AG09319 (cell line): ENCODE data around the gene DNAJC16.

Experiments used
- DNase-seq: peaks from one replicate; pipeline ENCODE4 v3.0.0-alpha.2; 2010; ENCODE audit warnings: low read depth; ENCODE audit errors: extremely low read depth
- TF ChIP-seq, protein P1 (sequence below): IDR thresholded peaks from 2 replicates; pipeline ENCODE4 v1.5.1; 2011; ENCODE audit warnings: low read depth, mild to moderate bottlenecking, inconsistent platforms, low read length, moderate library complexity

Gene DNAJC16

GRCh38 chr1:15621975-15622374 lies 95.3 kb downstream of the DNAJC16 start:
- no peak for DNase-seq
- TF ChIP-seq, protein P1, sequence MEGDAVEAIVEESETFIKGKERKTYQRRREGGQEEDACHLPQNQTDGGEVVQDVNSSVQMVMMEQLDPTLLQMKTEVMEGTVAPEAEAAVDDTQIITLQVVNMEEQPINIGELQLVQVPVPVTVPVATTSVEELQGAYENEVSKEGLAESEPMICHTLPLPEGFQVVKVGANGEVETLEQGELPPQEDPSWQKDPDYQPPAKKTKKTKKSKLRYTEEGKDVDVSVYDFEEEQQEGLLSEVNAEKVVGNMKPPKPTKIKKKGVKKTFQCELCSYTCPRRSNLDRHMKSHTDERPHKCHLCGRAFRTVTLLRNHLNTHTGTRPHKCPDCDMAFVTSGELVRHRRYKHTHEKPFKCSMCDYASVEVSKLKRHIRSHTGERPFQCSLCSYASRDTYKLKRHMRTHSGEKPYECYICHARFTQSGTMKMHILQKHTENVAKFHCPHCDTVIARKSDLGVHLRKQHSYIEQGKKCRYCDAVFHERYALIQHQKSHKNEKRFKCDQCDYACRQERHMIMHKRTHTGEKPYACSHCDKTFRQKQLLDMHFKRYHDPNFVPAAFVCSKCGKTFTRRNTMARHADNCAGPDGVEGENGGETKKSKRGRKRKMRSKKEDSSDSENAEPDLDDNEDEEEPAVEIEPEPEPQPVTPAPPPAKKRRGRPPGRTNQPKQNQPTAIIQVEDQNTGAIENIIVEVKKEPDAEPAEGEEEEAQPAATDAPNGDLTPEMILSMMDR = no peak

GRCh38 chr1:15622712-15623373 lies 96.2 kb downstream of the DNAJC16 start:
- DNase-seq = no peak
- TF ChIP-seq, protein P1 = no peak

GRCh38 chr1:15623435-15623834 lies 96.8 kb downstream of the DNAJC16 start:
- no peak for DNase-seq
- TF ChIP-seq, protein P1 = no peak

DNA sequence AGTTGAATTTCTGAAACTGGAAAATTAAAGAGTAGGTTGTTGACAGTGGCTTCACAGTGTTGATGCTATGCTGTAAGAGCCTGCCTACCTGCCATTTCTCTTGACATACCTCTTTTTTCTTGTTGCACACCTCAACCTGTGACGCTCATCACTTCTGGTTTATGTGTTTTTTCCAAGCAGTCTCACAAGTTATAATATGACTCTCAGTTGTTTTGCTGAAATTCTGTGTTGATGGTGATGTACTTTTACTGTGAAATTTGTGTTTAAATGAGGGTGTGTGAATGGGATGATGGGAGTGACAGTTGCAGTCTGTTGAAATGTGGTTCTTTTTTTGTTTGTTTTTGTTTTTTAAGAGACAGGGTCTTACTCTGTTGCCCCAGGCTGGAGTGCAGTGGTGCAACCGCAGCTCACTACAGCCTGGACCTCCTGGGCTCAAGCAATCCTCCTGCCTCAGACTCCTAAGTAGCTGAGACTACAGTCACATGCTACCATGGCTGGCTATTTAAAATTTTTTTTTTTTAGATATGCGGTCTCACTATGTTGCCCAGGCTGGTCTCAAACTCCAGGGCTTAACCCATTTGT lies 97.6 kb downstream of the DNAJC16 start:
- TF ChIP-seq, protein P1 = no peak
- no peak for DNase-seq

GRCh38 chr1:15625056-15625917 lies 98.6 kb downstream of the DNAJC16 start:
- DNase-seq = no peak
- TF ChIP-seq, protein P1 = no peak
